ENCODE results near the gene CHD9.

The CHD9 gene

DNA sequence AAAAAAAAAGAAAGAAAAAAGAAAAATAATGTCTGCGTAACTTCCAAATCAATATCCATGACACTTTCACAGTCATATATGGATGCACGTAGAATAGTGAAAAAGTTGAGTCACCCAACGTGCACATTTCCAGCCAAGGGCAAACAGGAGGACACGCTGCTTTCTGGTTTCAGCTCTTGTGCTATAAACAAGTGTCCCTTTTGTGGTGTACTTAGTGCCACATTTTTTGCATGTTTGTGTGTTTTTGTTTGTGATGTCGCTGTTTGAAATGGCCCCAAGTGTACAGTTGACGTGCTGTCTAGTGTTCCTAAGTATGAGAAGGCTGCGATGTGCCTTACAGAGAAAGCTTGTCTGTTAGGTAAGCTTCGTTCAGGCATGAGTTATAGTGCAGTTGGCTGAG is 2.9 kb downstream of the CHD9 start:
- in situ Hi-C loops (cut with HindIII; ENCODE audit: low sequenced_read_pairs), result no loop called here
- DNase-seq (ENCODE audit: low read depth), result no peak
- no peak overlapping the region for H3K4me3 ChIP-seq (ENCODE audit: low read depth, low read length)
- TF ChIP-seq, protein P1, sequence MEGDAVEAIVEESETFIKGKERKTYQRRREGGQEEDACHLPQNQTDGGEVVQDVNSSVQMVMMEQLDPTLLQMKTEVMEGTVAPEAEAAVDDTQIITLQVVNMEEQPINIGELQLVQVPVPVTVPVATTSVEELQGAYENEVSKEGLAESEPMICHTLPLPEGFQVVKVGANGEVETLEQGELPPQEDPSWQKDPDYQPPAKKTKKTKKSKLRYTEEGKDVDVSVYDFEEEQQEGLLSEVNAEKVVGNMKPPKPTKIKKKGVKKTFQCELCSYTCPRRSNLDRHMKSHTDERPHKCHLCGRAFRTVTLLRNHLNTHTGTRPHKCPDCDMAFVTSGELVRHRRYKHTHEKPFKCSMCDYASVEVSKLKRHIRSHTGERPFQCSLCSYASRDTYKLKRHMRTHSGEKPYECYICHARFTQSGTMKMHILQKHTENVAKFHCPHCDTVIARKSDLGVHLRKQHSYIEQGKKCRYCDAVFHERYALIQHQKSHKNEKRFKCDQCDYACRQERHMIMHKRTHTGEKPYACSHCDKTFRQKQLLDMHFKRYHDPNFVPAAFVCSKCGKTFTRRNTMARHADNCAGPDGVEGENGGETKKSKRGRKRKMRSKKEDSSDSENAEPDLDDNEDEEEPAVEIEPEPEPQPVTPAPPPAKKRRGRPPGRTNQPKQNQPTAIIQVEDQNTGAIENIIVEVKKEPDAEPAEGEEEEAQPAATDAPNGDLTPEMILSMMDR (IDR thresholded peaks at IDR 0.05; ENCODE audit: low read depth, low read length, missing control alignments), result no peak

DNA sequence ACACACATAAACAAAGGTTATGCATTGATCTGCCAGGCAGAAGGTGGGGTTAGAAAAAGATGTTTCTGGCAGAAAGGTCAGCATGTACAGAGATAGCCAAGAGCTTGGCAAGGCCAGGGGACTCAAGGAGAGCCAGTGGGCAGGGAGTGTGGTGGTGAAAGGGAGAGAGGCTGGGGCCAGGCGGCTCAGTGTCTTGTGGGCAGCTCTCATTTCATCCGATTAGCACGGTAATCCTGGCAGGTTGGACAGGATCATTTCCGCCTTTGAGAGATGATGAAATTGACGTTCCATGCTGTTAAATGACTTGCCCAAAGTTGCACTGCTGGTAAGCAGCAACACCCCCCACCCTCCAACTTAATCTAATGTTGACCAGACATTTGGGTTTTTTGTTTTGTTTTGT is 3.6 kb downstream of the CHD9 start:
- in situ Hi-C loops (cut with HindIII; ENCODE audit: low sequenced_read_pairs), result no loop called here
- no peak overlapping the region for H3K4me3 ChIP-seq (ENCODE audit: low read depth, low read length)
- TF ChIP-seq, protein P1 (IDR thresholded peaks at IDR 0.05; ENCODE audit: low read depth, low read length, missing control alignments), result no peak
- no peak for DNase-seq (ENCODE audit: low read depth)

DNA sequence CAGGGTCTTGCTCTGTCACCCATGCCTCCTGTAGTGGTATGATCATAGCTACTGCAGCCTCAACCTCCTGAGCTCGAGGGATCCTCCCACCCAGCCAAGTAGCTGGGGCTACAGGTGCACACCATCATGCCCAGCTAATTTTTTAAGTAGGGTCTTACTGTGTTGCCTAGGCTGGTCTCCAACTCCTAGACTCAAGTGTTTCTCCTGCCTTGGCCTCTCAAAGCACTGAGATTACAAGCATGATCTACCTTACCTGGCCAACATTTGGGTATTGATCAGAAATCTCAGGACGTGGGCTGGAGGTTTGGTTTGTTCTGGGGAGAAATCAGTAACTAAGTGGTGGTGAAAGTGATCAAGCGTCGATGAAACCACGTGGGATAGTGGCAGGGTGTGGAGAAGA is 4.1 kb downstream of the CHD9 start:
- in situ Hi-C loops (cut with HindIII; ENCODE audit: low sequenced_read_pairs), result no loop called here
- no peak overlapping the region for H3K4me3 ChIP-seq (ENCODE audit: low read depth, low read length)
- DNase-seq (ENCODE audit: low read depth), result no peak

DNA sequence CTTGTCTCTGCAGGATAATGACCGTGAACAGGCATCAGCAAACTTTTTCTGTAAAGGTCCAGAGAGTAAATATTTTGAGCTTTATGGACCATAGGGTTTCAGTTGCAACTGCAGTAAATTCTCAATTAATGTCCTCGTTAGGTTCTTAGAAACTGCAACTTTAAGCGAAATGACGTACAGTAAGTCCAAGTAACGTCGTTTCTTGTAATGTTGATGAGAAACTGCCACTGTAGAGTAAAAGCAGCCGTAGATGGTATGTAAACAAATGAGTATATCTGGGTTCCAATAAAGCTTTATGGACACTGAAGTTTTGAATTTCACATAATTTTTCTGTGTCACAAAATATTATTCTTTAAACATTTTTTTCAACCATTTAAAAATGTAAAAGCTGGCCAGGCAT is 4.9 kb downstream of the CHD9 start:
- in situ Hi-C loops (cut with HindIII; ENCODE audit: low sequenced_read_pairs), result no loop called here
- no peak for DNase-seq (ENCODE audit: low read depth)
- TF ChIP-seq, protein P1 (IDR thresholded peaks at IDR 0.05; ENCODE audit: low read depth, low read length, missing control alignments), result no peak
- no peak overlapping the region for H3K4me3 ChIP-seq (ENCODE audit: low read depth, low read length)

More for the DNA sequence above, 4.1 kb downstream of the CHD9 start:
- TF ChIP-seq, protein P1 (IDR thresholded peaks at IDR 0.05; ENCODE audit: low read depth, low read length, missing control alignments), result no peak

DNA sequence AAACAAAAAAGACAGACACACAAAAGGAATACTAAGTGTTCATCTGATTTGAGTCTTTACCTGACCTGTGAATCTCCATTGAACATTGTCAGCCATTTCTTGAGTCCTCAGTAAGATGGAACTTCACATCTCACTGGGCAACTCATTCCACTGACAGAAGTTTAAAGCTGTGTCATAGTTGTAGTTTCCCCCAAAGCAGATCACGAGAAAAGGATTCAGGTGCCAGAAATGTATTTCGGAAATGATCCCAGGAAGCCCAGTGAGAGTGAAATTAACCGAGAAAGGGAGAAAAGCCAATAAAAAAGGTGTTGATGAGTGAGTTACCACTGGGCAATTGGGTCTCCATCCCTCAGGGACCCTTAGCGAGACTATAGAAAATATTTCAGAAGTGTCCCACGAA is 6.5 kb downstream of the CHD9 start:
- in situ Hi-C loops (cut with HindIII; ENCODE audit: low sequenced_read_pairs), result no loop called here
- TF ChIP-seq, protein P1 (IDR thresholded peaks at IDR 0.05; ENCODE audit: low read depth, low read length, missing control alignments), result no peak
- no peak overlapping the region for H3K4me3 ChIP-seq (ENCODE audit: low read depth, low read length)
- no peak for DNase-seq (ENCODE audit: low read depth)

DNA sequence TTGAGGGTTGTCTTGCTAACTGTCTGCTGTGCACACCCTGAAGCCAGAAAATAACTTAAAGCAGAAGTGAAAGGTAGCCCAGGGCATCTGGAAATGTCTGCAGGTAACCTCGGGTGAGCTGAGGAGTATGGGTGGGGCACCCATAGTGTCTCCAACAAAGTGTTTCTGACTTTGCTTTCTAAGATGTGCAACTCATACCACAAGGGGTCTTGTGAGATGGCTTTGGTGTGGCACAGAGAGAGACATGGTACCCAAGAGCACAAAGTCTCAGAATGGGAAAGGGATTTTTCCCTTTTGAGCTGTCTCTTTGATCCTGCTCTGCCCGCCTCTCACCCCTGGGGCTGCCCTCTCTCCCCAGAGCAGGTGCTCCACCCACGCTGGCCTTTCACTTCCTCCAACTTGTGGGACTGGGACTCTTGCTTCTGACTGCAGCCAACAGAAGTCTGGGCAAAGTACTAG is 6.9 kb downstream of the CHD9 start:
- TF ChIP-seq, protein P1 (IDR thresholded peaks at IDR 0.05; ENCODE audit: low read depth, low read length, missing control alignments), result no peak
- in situ Hi-C loops (cut with HindIII; ENCODE audit: low sequenced_read_pairs), result no loop called here
- no peak for DNase-seq (ENCODE audit: low read depth)
- H3K4me3 ChIP-seq (ENCODE audit: low read depth, low read length), result no peak overlapping the region
